GM12874 (cell line): ENCODE measurements around the gene SDCBP2.

Source experiments
- TF ChIP-seq, protein P1 (sequence below): IDR thresholded peaks from 2 replicates; pipeline ENCODE4 v1.5.1; 2011; ENCODE audit warnings: low read depth, mild to moderate bottlenecking, control low read depth, low read length, moderate library complexity; ENCODE audit not compliant: insufficient read depth

Gene SDCBP2

DNA sequence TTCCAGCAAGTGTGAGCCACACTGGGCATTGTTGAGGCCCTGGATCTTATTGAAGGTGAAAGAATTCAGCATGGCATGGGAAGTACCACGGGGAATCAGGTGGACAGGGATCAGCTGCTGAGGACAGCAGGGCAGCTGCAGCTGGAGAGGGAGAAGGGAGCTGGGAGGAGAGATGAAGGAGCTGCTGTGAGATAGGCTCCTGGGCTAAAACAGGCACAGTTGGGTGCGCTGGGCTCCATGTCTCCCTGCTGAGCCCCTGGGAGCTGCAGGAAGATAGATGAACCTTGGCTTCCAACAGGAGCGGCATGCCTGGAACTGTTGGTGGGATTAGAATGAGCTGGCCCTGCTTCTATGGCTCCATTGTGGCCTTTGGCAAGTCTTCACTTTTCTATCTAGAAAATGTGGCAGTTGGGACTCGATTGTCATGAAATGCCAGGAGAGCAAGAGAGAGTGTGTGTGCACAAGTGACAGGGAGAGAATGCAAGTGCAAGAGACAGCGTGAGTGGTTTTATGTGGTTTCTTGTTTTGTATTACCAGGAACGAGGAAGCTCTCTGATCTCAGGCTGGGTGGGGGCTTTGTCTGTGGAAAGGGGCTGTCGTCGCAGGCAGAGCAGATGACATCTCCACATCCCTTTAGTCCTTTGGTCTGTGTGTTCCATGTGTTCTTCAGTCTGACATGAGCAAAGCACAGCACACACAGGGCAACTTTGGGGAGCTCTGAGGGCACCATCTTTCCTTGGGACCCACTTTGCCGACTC lies 42.5 kb downstream of the SDCBP2 start:
- TF ChIP-seq, protein P1, sequence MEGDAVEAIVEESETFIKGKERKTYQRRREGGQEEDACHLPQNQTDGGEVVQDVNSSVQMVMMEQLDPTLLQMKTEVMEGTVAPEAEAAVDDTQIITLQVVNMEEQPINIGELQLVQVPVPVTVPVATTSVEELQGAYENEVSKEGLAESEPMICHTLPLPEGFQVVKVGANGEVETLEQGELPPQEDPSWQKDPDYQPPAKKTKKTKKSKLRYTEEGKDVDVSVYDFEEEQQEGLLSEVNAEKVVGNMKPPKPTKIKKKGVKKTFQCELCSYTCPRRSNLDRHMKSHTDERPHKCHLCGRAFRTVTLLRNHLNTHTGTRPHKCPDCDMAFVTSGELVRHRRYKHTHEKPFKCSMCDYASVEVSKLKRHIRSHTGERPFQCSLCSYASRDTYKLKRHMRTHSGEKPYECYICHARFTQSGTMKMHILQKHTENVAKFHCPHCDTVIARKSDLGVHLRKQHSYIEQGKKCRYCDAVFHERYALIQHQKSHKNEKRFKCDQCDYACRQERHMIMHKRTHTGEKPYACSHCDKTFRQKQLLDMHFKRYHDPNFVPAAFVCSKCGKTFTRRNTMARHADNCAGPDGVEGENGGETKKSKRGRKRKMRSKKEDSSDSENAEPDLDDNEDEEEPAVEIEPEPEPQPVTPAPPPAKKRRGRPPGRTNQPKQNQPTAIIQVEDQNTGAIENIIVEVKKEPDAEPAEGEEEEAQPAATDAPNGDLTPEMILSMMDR, result no peak

DNA sequence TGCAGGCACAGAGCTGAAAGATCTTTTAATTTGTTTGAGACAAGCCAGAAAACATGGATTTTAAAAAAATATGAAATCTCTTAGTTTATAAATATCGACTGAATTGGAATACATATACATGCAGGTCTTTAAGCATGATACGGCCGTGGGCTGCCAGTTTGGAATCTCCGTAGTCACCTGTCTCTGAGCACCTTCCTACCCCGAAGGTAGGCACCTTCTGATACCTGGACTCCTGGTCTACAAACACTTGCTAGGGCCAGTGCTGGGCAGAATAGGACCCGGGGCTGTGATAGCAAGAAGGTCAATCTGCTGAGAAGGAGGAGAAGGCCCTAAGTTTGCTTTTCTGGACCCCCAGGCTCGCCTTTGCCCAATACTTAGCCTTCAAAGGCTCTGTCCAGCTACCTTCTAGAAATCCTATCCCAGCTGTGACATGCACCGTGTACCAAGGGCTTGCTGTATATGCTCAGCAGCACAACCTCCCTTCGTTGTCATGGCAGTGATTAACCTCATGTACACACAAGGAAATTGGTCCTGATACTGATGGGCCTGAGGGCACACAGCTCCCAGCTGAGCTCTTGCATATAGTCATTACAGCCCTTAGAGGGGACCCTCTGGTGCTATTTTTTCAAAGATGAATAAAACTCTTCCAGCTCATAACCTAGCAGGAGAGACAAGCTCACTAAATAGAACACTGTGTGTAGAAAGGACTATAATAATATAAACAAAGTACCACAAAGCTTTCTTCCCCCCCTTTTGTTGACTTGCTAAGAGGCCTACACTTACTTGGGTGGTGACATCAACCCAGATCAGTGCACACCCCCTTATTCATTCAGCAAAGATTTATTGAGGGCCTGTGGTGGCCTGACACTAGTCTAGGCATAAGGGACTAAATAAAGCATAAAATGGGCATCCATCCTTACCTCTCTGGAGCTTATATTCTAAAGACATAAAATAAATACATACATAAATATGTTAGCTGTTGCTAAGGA lies 45.1 kb downstream of the SDCBP2 start:
- TF ChIP-seq, protein P1, result no peak

DNA sequence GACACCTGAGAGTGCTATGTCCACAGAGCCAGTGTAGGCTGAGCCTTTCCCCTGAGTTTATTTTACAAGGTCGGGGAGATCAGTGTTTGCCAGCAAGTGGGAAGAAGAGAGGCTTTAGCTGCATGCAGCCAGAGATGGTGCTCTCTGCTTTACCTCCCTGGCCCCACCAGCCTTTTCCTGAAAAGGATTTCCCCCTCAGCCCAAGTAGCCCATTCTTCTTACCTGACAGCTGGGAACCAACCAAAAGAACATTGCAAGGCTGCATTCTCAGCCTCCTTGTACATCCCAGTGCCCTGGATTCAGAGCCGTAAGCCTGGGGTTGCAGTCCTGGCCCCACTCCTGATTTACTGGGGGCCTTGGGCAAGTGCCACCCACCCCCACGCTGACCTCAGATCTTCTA lies 46.0 kb downstream of the SDCBP2 start:
- TF ChIP-seq, protein P1, result no peak

DNA sequence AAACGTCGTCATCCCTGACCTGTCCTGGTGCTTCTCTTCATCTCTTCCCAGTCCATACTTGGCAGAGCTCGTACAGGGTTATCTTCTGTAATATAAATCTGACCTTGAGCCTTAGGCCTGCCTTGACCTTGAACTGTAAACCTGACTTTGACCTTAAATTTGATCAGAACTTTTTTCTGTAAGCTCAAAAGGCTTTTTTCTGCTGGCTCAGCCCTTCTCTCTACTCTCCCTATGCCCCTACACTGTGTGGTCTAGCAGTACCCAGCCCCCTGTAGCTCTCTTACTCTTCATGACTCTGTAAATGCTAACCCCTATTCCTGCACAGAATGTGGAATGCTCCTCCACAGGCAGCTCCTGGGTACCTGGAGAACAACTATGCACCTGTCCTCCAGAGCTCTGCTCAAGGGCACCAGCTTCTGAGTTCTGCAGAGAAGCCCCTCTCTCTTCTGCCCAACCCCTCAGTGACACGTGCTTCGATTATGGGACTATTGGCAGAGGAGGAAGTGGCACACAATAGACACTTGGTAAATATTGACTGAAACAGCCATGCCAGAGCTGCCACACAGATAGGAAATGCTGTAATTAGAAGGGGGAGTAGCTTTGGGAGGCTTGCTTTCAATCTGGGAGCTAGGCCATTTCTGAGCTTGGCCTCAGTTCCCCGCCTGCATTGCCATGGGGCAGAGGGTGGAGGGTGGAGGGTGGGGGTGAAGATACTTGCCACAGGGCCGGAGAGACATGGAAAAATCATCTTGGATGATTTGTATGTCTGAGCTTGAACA lies 47.5 kb downstream of the SDCBP2 start:
- TF ChIP-seq, protein P1, result no peak

DNA sequence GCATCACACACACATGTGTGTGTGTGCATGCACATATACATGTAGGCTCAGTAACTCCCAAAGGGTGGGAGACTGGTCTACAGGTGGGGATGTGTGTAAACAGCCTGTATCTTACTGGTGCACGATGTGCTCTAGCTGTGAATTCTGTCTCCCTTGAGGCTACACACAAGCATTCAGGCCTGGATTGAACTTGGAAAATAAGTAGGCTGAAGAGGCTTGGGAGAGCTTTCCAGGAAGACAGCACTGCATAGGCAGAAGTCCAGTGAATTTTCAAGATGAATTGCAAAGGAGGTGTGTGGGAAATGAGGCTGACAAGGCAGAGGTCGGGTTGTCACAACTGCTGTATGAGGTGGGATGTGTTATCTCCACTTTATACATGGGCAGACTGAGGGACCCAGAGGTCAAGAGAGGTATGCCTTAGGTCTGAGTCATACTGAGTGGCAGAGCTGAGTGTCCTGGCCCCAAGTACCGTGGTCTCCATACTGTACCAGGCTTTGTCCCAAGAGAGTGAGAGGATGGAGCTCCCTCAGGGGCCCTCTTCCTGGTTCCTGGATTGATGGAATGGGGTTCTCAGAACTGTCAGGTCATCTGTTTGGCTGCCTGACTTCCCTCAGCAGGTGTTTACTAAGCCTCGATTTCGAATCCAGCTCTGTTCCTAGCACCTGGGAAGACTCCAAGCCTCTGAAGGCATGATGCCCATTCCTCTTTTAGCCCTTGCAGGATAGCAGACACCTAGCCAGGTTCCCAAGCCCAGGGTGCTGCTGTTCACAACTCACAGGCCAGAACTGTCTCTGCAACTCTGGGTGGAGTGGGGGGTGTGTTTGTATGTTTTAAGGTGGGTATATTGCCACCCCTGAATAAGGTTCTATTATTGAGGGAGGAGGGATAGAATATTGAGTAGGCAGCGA lies 48.5 kb downstream of the SDCBP2 start:
- TF ChIP-seq, protein P1, result no peak

DNA sequence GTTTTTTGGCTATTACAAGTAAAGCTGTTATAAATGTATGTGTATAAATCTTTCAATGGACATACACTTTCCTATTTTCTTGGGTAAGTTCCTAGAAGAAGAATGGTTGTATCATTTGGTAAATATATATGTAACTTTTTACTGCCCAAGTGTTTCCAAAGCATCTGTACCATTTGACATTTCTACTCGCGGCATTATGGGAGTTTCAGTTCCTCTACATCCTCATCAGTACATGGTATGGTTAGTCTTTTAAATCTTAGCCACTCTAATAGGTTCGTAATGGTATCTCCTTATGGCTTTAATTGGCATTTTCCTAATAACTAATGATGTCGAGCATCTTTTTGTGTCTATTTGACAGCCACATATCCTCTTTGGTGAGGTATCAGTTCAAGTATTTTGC lies 49.9 kb downstream of the SDCBP2 start:
- TF ChIP-seq, protein P1, result no peak
